HepG2 (cell line): ENCODE measurements around the gene HES1. TPM values are rescaled to one million over a fixed set of nuclear protein-coding genes. Genes with fewer than 3 reads are reported as not detected.

Experiments used
- FOXK1 ChIP-seq: sonication (generic); formaldehyde crosslinking; IDR thresholded peaks from 2 replicates; pipeline ENCODE4 v1.4.0; 2020; ENCODE audit warnings: low read depth, missing genetic modification reagents, borderline replicate concordance
- HDAC6 ChIP-seq: fragments of 200-600 bp; sonication (generic); IDR thresholded peaks from 2 replicates; pipeline ENCODE4 v1.7.0; 2017; ENCODE audit warnings: mild to moderate bottlenecking, antibody characterized with exemption, low read length, low read depth
- KAT2B ChIP-seq: fragments of 150-350 bp; IDR thresholded peaks from 2 replicates; pipeline ENCODE4 v1.6.1; 2014; ENCODE audit warnings: low read depth, low read length, borderline replicate concordance
- MYC ChIP-seq: sonication (generic); formaldehyde crosslinking; IDR thresholded peaks from 2 replicates; pipeline ENCODE4 v1.9.0; 2021; ENCODE audit warnings: missing genetic modification reagents, borderline replicate concordance
- NFE2L1 ChIP-seq: sonication (generic); formaldehyde crosslinking; IDR thresholded peaks from 2 replicates; pipeline ENCODE4 v1.4.0; 2020; ENCODE audit warnings: missing genetic modification reagents, mild to moderate bottlenecking, borderline replicate concordance
- SKIL ChIP-seq: sonication (generic); formaldehyde crosslinking; IDR thresholded peaks from 2 replicates; pipeline ENCODE4 v1.8.0; 2022; ENCODE audit warnings: missing genetic modification reagents, mild to moderate bottlenecking, moderate library complexity, borderline replicate concordance
- SP1 ChIP-seq, 2 experiments: fragments of 450-650 bp in 1 of 2; sonication (generic) in 1 of 2; formaldehyde crosslinking in 1 of 2; IDR thresholded peaks; 2 replicates each; pipeline versions ENCODE4 v1.4.0 to v1.6.1; 2016 to 2020; ENCODE audit warnings: missing genetic modification reagents in 1 of 2
- ZBTB3 ChIP-seq: sonication (generic); formaldehyde crosslinking; IDR thresholded peaks from 2 replicates; pipeline ENCODE4 v1.4.0; 2020; ENCODE audit warnings: low read depth, mild to moderate bottlenecking, moderate library complexity, missing genetic modification reagents, borderline replicate concordance
- ZBTB40 ChIP-seq, 2 experiments: fragments of 450-650 bp in 1 of 2; sonication (generic) in 1 of 2; formaldehyde crosslinking in 1 of 2; IDR thresholded peaks; 2 replicates each; pipeline versions ENCODE4 v1.6.1 to v1.8.0; 2016 to 2022; ENCODE audit warnings: antibody characterized with exemption in 1 of 2, mild to moderate bottlenecking in 1 of 2, missing genetic modification reagents in 1 of 2
- ZNF124 ChIP-seq: sonication (generic); formaldehyde crosslinking; IDR thresholded peaks from 2 replicates; pipeline ENCODE4 v1.4.0; 2020; ENCODE audit warnings: missing genetic modification reagents
- ZNF205 ChIP-seq: IDR thresholded peaks from 2 replicates; pipeline ENCODE4 v1.6.1; 2018; ENCODE audit warnings: missing biosample characterization, missing genetic modification reagents
- ZNF253 ChIP-seq: sonication (generic); formaldehyde crosslinking; IDR thresholded peaks from 2 replicates; pipeline ENCODE4 v1.8.0; 2022; ENCODE audit warnings: mild to moderate bottlenecking, missing genetic modification reagents, borderline replicate concordance
- ZNF296 ChIP-seq: sonication (generic); formaldehyde crosslinking; conservative IDR thresholded peaks from 2 replicates; pipeline ENCODE4 v1.5.0; 2020; ENCODE audit warnings: mild to moderate bottlenecking, missing genetic modification reagents
- ZNF556 ChIP-seq: sonication (generic); formaldehyde crosslinking; IDR thresholded peaks from 2 replicates; pipeline ENCODE4 v1.4.0; 2020; ENCODE audit warnings: mild to moderate bottlenecking, missing genetic modification reagents, borderline replicate concordance
- ZNF776 ChIP-seq: sonication (generic); formaldehyde crosslinking; IDR thresholded peaks from 2 replicates; pipeline ENCODE4 v1.4.0; 2020; ENCODE audit warnings: mild to moderate bottlenecking, missing genetic modification reagents
- ZNF784 ChIP-seq: sonication (generic); formaldehyde crosslinking; IDR thresholded peaks from 2 replicates; pipeline ENCODE4 v1.5.1; 2020; ENCODE audit warnings: missing genetic modification reagents, mild to moderate bottlenecking, borderline replicate concordance
- polyA plus RNA-seq, 8 experiments: library from polyadenylated mRNA; depleted of rRNA in 3 of 8; stranded (reverse) in 7 of 8; unstranded in 1 of 8; fragments of >200 nt; fragmentation: Illumina TruSeq in 4 of 8; extraction: Trizol in 4 of 8; gene quantifications; 2 replicates each; pipeline versions ENCODE4 v1.2.1 to v1.2.3, GENCODE V29; 2011 to 2016; ENCODE audit warnings: low read depth in 4 of 8, missing spikeins in 1 of 8, mixed read lengths in 1 of 8; ENCODE audit not compliant: insufficient read depth in 1 of 8
- total RNA-seq, 5 experiments: library from RNA; depleted of rRNA; stranded (reverse); fragments of >200 nt; fragmentation: Illumina TruSeq; extraction: Trizol; gene quantifications; 2 replicates each; pipeline ENCODE4 v1.2.3, GENCODE V29; 2016; ENCODE audit warnings: low read depth in 1 of 5

Gene HES1
- total and polyA plus RNA-seq, 2 of the 13 experiments (the other 11 are each of a cell fraction or from before 2014, with no cell fraction given): 15.4 to 19.8 TPM

GRCh38 chr3:194135806-194136518 is at the start of gene HES1 (continued):
- TF ChIP-seq ZBTB40 (IDR thresholded peaks at IDR 0.05) (no peak), ZBTB40 (CRISPR knock-in tag; IDR thresholded peaks at IDR 0.05) (peak; percentile 65), FOXK1 (CRISPR knock-in tag) (0 out of 2 replicates have a peak, but pooled peaks have one; percentile 20), ZNF776 (no peak), SKIL (CRISPR knock-in tag) (peak; percentile 45; the same call in 1 of the 2 replicates), ZNF253 (CRISPR knock-in tag) (no peak), MYC (CRISPR knock-in tag) (peak; percentile 54; the same call in 1 of the 2 replicates), ZNF124 (CRISPR knock-in tag) (0 out of 2 replicates have a peak, but pooled peaks have one; percentile 59), ZNF205 (CRISPR knock-in tag) (0 out of 2 replicates have a peak, but pooled peaks have one; percentile 36), KAT2B (no peak), ZBTB3 (CRISPR knock-in tag) (no peak), ZNF784 (CRISPR knock-in tag) (no peak), NFE2L1 (CRISPR knock-in tag) (no peak), SP1 (IDR thresholded peaks at IDR 0.05) (no peak), SP1 (CRISPR knock-in tag; IDR thresholded peaks at IDR 0.05) (no peak), HDAC6 (no peak), ZNF296 (CRISPR knock-in tag) (no peak), ZNF556 (CRISPR knock-in tag) (no peak)
